ENCODE measurements around the gene MAP3K20. TPM values are rescaled to one million over a fixed set of nuclear protein-coding genes. Genes with fewer than 3 reads are reported as not detected.

MAP3K20 gene
- total and polyA plus RNA-seq, 2 of the 8 experiments (the other 6 are each of a cell fraction or from before 2014, with no cell fraction given), result 3.1 to 11.1 TPM

GRCh38 chr2:173290518-173290917, 214.9 kb downstream of the MAP3K20 start:
- Histone ChIP-seq H3K9me3 (ENCODE audit: insufficient read depth in 2 of 2, low read depth in 1 of 2, low read length in 1 of 2) (peaks cover 7 to 16% of the 10 kb centered on the region in 2 experiments; a peak in 3 of 4 replicates), H4K20me1 (replicated peaks in 1 of 2; ENCODE audit: control insufficient read depth in 1 of 2, insufficient read depth in 2 of 2, low read length in 2 of 2) (no peaks in the 10 kb centered on the region), H3K4me1 (replicated peaks in 1 of 4; ENCODE audit: control insufficient read depth in 3 of 4, insufficient read depth in 4 of 4, low read length in 3 of 4) (no peaks in the 10 kb centered on the region), H3K27me3 (replicated peaks in 1 of 4; ENCODE audit: control insufficient read depth in 3 of 4, extremely low read depth in 1 of 4, insufficient read depth in 3 of 4, low read length in 3 of 4) (no peaks in the 10 kb centered on the region), H3K18ac (ENCODE audit: extremely low read depth, low read length) (no peak overlapping the region), H2BK12ac (ENCODE audit: low read depth, low read length) (no peak overlapping the region), H2BK20ac (ENCODE audit: low read length) (no peak overlapping the region), H3K23me2 (ENCODE audit: low read depth, low read length) (no peaks in the 10 kb centered on the region), H3K4me3 (ENCODE audit: extremely low read depth in 1 of 4, insufficient read depth in 2 of 4, low read depth in 3 of 4, low read length in 4 of 4) (no peak overlapping the region), H3K4me2 (ENCODE audit: insufficient read depth in 1 of 2, low read depth in 2 of 2, low read length in 2 of 2) (no peak overlapping the region), H2AFZ (ENCODE audit: low read length) (no peak overlapping the region), H4K91ac (replicated peaks; ENCODE audit: insufficient read length, low read length) (no peak overlapping the region), H3K56ac (replicated peaks; ENCODE audit: insufficient read length, low read depth, low read length) (no peak overlapping the region), H3K4ac (replicated peaks; ENCODE audit: insufficient read length, low read depth, low read length) (no peak overlapping the region), H3K36me3 (ENCODE audit: control insufficient read depth in 2 of 4, insufficient read depth in 4 of 4, low read length in 3 of 4) (no peaks in the 10 kb centered on the region), H3K79me2 (ENCODE audit: control insufficient read depth in 1 of 2, insufficient read depth in 2 of 2, low read length in 2 of 2) (no peaks in the 10 kb centered on the region), H4K5ac (ENCODE audit: insufficient read length, low read depth, low read length) (no peak overlapping the region), H2AK5ac (ENCODE audit: low read depth, low read length) (no peak overlapping the region), H3K23ac (ENCODE audit: insufficient read length) (no peak overlapping the region), H2BK5ac (ENCODE audit: low read depth, low read length) (no peak overlapping the region), H4K8ac (ENCODE audit: extremely low read depth, insufficient read depth, low read length) (no peak overlapping the region), H3K9ac (replicated peaks in 1 of 4; ENCODE audit: extremely low read depth in 1 of 4, low read depth in 3 of 4, low read length in 3 of 4) (no peak overlapping the region), H2BK15ac (ENCODE audit: low read length) (no peak overlapping the region), H3K79me1 (ENCODE audit: low read depth, low read length) (no peaks in the 10 kb centered on the region), H3K14ac (ENCODE audit: insufficient read length) (no peak overlapping the region), H2BK120ac (replicated peaks; ENCODE audit: low read depth, low read length) (no peak overlapping the region), H3K27ac (ENCODE audit: low read depth, low read length) (no peak overlapping the region)
- FAIRE-seq, result no peak
- 89% methylated on average over 6 of the region's 6 CpGs; no CpG with 5 or more reads in 1 of the 2 experiments for WGBS, 2 experiments (ENCODE audit: extremely low coverage in 1 of 2, insufficient coverage in 1 of 2, insufficient read length in 1 of 2, insufficient replicate concordance in 2 of 2, low coverage in 1 of 2, low lambda C conversion rate in 2 of 2, missing lambda C conversion rate in 1 of 2)
- DNase-seq (ENCODE audit: low read depth in 1 of 2, low spot score in 2 of 2), result no peak
- TF ChIP-seq PHF8 (conservative IDR thresholded peaks at IDR 0.05; ENCODE audit: low read depth, low read length) (no peak), BCL11A (IDR thresholded peaks at IDR 0.05; ENCODE audit: low read depth in 2 of 2, low read length in 2 of 2) (no peak), KDM5A (IDR thresholded peaks at IDR 0.05; ENCODE audit: low read length) (no peak), SRF (IDR thresholded peaks at IDR 0.05; ENCODE audit: low read depth, low read length) (no peak), ATF3 (IDR thresholded peaks at IDR 0.05; ENCODE audit: insufficient read depth, low read depth, low read length) (no peak), MAX (IDR thresholded peaks at IDR 0.05) (no peak), EZH2 (IDR thresholded peaks at IDR 0.05; ENCODE audit: low read depth, low read length, severe bottlenecking) (no peak), HDAC2 (IDR thresholded peaks at IDR 0.05; ENCODE audit: borderline replicate concordance in 1 of 2, low read depth in 2 of 2, low read length in 2 of 2) (no peak), JUN (IDR thresholded peaks at IDR 0.05; ENCODE audit: low read depth, low read length) (no peak), SUZ12 (IDR thresholded peaks at IDR 0.05; ENCODE audit: low read length) (no peak), SP4 (IDR thresholded peaks at IDR 0.05; ENCODE audit: low read length) (no peak), RBBP5 (IDR thresholded peaks at IDR 0.05; ENCODE audit: borderline replicate concordance, low read depth, low read length) (no peak)
- CTCF ChIA-PET (ENCODE audit: partially characterized antibody), result no interaction called here
- POLR2A ChIA-PET (ENCODE audit: partially characterized antibody), result no interaction called here

All from H1 (cell line).